K562 (cell line): ENCODE measurements around the gene RBMS1. TPM values are rescaled to one million over a fixed set of nuclear protein-coding genes. Genes with fewer than 3 reads are reported as not detected.

Experiments used
- ATAC-seq: fragments of 200-7000 bp; cut with Tn5 transposase; 3 replicates; pipeline ENCODE4 v1.9.1; 2020; ENCODE audit warnings: moderate library complexity
- BruUV-seq: library from RNA; stranded (reverse); fragments of 400-500 nt; replicated peaks from 2 replicates; lab custom pipeline; 2021; lab: Mats Ljungman, UMichigan
- CTCF ChIA-PET: fragments of 300-600 bp; formaldehyde crosslinking; extraction: SDS; loops from one replicate; lab custom pipeline; 2021; ENCODE audit warnings: low intra/inter-chr PET ratio; lab: Yijun Ruan, JAX
- POLR2A ChIA-PET: fragments of 300-600, 350-650 bp; sonication (Branson Sonifier 250); formaldehyde crosslinking; extraction: SDS; loops from one replicate; lab custom pipeline; 2021; ENCODE audit warnings: antibody characterized with exemption, inconsistent platforms; lab: Yijun Ruan, JAX
- DNase-seq, 4 experiments: peaks; one replicate each; pipeline versions ENCODE4 v3.0.0 to v3.0.0-alpha.2; 2011 to 2018; ENCODE audit warnings: low spot score in 3 of 4, mixed read lengths in 3 of 4; ENCODE audit errors: extremely low read depth in 1 of 4
- FAIRE-seq: peaks from 2 replicates; lab custom pipeline; 2011; peaks lifted over from hg19 to GRCh38; lab: Jason Lieb, UNC
- H2AFZ ChIP-seq: 2 replicates; pipeline ENCODE4 v1.6.0; 2011; ENCODE audit warnings: low read depth, low read length, control low read depth, inconsistent platforms
- H3K27ac ChIP-seq: fragments of 200-600 bp; 3 replicates; pipeline ENCODE4 v1.8.0; 2011; ENCODE audit warnings: low read depth, mild to moderate bottlenecking, control low read depth, inconsistent platforms, low read length, moderate library complexity, mixed read lengths; ENCODE audit errors: extremely low read depth
- H3K27me3 ChIP-seq, 2 experiments: fragments of 300-600 bp in 1 of 2; 2 replicates in 1 of 2; 3 replicates in 1 of 2; pipeline versions ENCODE4 v1.6.0 to v1.8.0; 2011; ENCODE audit warnings: inconsistent platforms in 2 of 2, low read length in 2 of 2, mild to moderate bottlenecking in 1 of 2, mixed read lengths in 1 of 2, moderate library complexity in 1 of 2; ENCODE audit not compliant: control insufficient read depth in 2 of 2, insufficient read depth in 2 of 2
- H3K36me3 ChIP-seq: fragments of 300-600 bp; 3 replicates; pipeline ENCODE4 v1.8.0; 2011; ENCODE audit warnings: mild to moderate bottlenecking, low read length, inconsistent platforms; ENCODE audit not compliant: control insufficient read depth, insufficient read depth
- H3K4me1 ChIP-seq, 2 experiments: fragments of 200-600 bp in 1 of 2; replicated peaks in 1 of 2; 2 replicates in 1 of 2; 3 replicates in 1 of 2; pipeline versions ENCODE4 v1.5.1 to v1.8.0; 2011; ENCODE audit warnings: inconsistent platforms in 2 of 2, low read length in 2 of 2, mild to moderate bottlenecking in 1 of 2, mixed read lengths in 1 of 2, moderate library complexity in 1 of 2; ENCODE audit not compliant: control insufficient read depth in 2 of 2, insufficient read depth in 2 of 2
- H3K4me2 ChIP-seq: 2 replicates; pipeline ENCODE4 v1.6.1; 2011; ENCODE audit warnings: low read length, control low read depth, inconsistent platforms, mixed read lengths; ENCODE audit not compliant: insufficient read depth
- H3K4me3 ChIP-seq: fragments of 200-600 bp; sonication (generic), shearing (Covaris generic); 2 replicates; pipeline ENCODE4 v1.5.1; 2016; ENCODE audit warnings: control low read depth, inconsistent platforms
- H3K79me2 ChIP-seq: fragments of 200-600 bp; 3 replicates; pipeline ENCODE4 v1.8.0; 2011; ENCODE audit warnings: low read length, inconsistent platforms; ENCODE audit not compliant: control insufficient read depth, insufficient read depth
- H3K9ac ChIP-seq, 2 experiments: 2 replicates each; pipeline versions ENCODE4 v1.6.0 to v1.6.1; 2011; ENCODE audit warnings: low read depth in 2 of 2, low read length in 2 of 2, control low read depth in 1 of 2, inconsistent platforms in 1 of 2, mild to moderate bottlenecking in 1 of 2, mixed read lengths in 1 of 2; ENCODE audit not compliant: insufficient read depth in 1 of 2
- H3K9me1 ChIP-seq: one replicate; pipeline ENCODE4 v1.6.0; 2011; ENCODE audit warnings: inconsistent platforms, mild to moderate bottlenecking, low read length, moderate library complexity; ENCODE audit not compliant: control insufficient read depth, insufficient read depth
- H3K9me3 ChIP-seq: replicated peaks from 2 replicates; pipeline ENCODE4 v1.5.1; 2011; ENCODE audit warnings: low read depth, low read length, inconsistent platforms; ENCODE audit not compliant: control insufficient read depth, insufficient read depth
- H4K20me1 ChIP-seq: replicated peaks from 2 replicates; pipeline ENCODE4 v1.6.1; 2011; ENCODE audit warnings: low read length, inconsistent platforms, mixed read lengths; ENCODE audit not compliant: control insufficient read depth, insufficient read depth
- CEBPG ChIP-seq, 3 experiments: fragments of 200-800 bp in 1 of 3; sonication (Bioruptor generic) in 1 of 3; sonication (generic) in 1 of 3; formaldehyde crosslinking in 1 of 3; IDR thresholded peaks in 2 of 3; conservative IDR thresholded peaks in 1 of 3; 2 replicates each; pipeline versions ENCODE4 v1.6.1 to v1.8.0; 2016 to 2022; ENCODE audit warnings: missing compliant biosample characterization in 2 of 3, missing genetic modification characterization in 2 of 3, mild to moderate bottlenecking in 1 of 3, missing genetic modification reagents in 1 of 3
- DLX4 ChIP-seq: fragments of 250-450 bp; sonication (Bioruptor Pico); IDR thresholded peaks from 2 replicates; pipeline ENCODE4 v1.6.1; 2021; ENCODE audit warnings: mild to moderate bottlenecking
- GTF2E2 ChIP-seq: fragments of 200-800 bp; sonication (Bioruptor generic); IDR thresholded peaks from 2 replicates; pipeline ENCODE4 v1.6.1; 2016; ENCODE audit warnings: missing genetic modification characterization, missing compliant biosample characterization
- MAX ChIP-seq: sonication (generic); formaldehyde crosslinking; IDR thresholded peaks from 2 replicates; pipeline ENCODE4 v1.9.0; 2022; ENCODE audit warnings: mild to moderate bottlenecking, missing genetic modification reagents
- NFATC3 ChIP-seq: fragments of 450-650 bp; IDR thresholded peaks from 2 replicates; pipeline ENCODE4 v1.6.1; 2017; ENCODE audit warnings: mild to moderate bottlenecking
- RBM15 ChIP-seq: fragments of 200-400 bp; formaldehyde crosslinking; IDR thresholded peaks from 2 replicates; pipeline ENCODE4 v1.6.1; 2018; ENCODE audit warnings: mild to moderate bottlenecking, low read length, moderate library complexity; ENCODE audit not compliant: insufficient read depth
- TCF3 ChIP-seq: sonication (generic); formaldehyde crosslinking; IDR thresholded peaks from 2 replicates; pipeline ENCODE4 v1.4.0; 2020; ENCODE audit warnings: mild to moderate bottlenecking, missing genetic modification reagents
- TEAD2 ChIP-seq: fragments of 450-650 bp; IDR thresholded peaks from 2 replicates; pipeline ENCODE4 v1.6.1; 2016; ENCODE audit warnings: missing genetic modification characterization, control low read depth, missing compliant biosample characterization
- ZNF347 ChIP-seq: fragments of 450-650 bp; formaldehyde crosslinking; IDR thresholded peaks from 2 replicates; pipeline ENCODE4 v1.4.0; 2020; ENCODE audit warnings: low read depth, mild to moderate bottlenecking, moderate library complexity
- ZNF407 ChIP-seq: fragments of 450-650 bp; IDR thresholded peaks from 2 replicates; pipeline ENCODE4 v1.6.1; 2016; ENCODE audit warnings: low read depth
- ZNF583 ChIP-seq: fragments of 250-450 bp; sonication (Bioruptor Pico); IDR thresholded peaks from 2 replicates; pipeline ENCODE4 v1.4.0; 2020
- WGBS: fragments of 100-300 bp; shearing (Covaris generic); methylation state at CpG from one replicate; pipeline ENCODE4 v1.1.6; 2016; ENCODE audit warnings: low coverage, mixed read lengths; ENCODE audit not compliant: insufficient coverage; ENCODE audit errors: missing lambda C conversion rate; 5-methylcytosine and 5-hydroxymethylcytosine counted together
- in situ Hi-C: fragments of 300-500 bp; cut with MboI; formaldehyde crosslinking; loops from 4 replicates; pipeline ENCODE4 v1.15.0; 2018; ENCODE audit warnings: inconsistent platforms, mixed read lengths
- intact Hi-C: fragments of 100-400 bp; cut with micrococcal nuclease; formaldehyde crosslinking; loops from 2 replicates; pipeline ENCODE4 v1.14.2; 2022
- polyA plus RNA-seq, 8 experiments: library from polyadenylated mRNA; depleted of rRNA in 4 of 8; stranded (reverse) in 5 of 8; unstranded in 3 of 8; fragments of >200 nt; fragmentation: Nextera tagmentation in 2 of 8; fragmentation: Illumina TruSeq in 1 of 8; extraction: Ambion mirVana in 2 of 8; extraction: Trizol in 1 of 8; gene quantifications; 2 replicates each; pipeline versions ENCODE4 v1.2.1 to v1.2.3, GENCODE V29; 2011 to 2014; ENCODE audit warnings: inconsistent platforms in 1 of 8, missing spikeins in 1 of 8
- total RNA-seq, 7 experiments: library from RNA; depleted of rRNA in 6 of 7; stranded (reverse); fragments of >200 nt in 6 of 7; fragmentation: Illumina TruSeq in 2 of 7; extraction: Trizol in 2 of 7; gene quantifications; 2 replicates each; pipeline versions ENCODE4 v1.2.1 to v1.2.3, GENCODE V29; 2011 to 2021; ENCODE audit warnings: low replicate concordance in 1 of 7

RBMS1 gene
- total and polyA plus RNA-seq, 9 of the 15 experiments (the other 6 are each of a cell fraction or from before 2014, with no cell fraction given) = 0.04 to 0.31 (median 0.09) TPM; not detected in 6

- TF ChIP-seq GTF2E2 (tag) (no peak), TCF3 (CRISPR knock-in tag) (no peak), TEAD2 (tag) (no peak), CEBPG (CRISPR knock-in tag; IDR thresholded peaks at IDR 0.05) (no peak), CEBPG (tag; conservative IDR thresholded peaks at IDR 0.05 in 1 of 2, IDR thresholded peaks at IDR 0.05 in 1 of 2) (no peak), RBM15 (no peak)
Measured at GRCh38 chr2:160498137-160498536, 4.5 kb upstream of the RBMS1 start (continued).

GRCh38 chr2:160494201-160494644, 616 bp upstream of the RBMS1 start:
- no peaks in the 10 kb centered on the region for H3K9me3 ChIP-seq
- intact Hi-C loops = no loop called here
- no peaks in the 10 kb centered on the region for H3K79me2 ChIP-seq
- peaks cover 6 to 12% of the 10 kb centered on the region in 2 experiments; a peak in 3 of 5 replicates for H3K27me3 ChIP-seq
- peaks cover 0 to 13% of the 10 kb centered on the region in 2 experiments; a peak in 2 of 5 replicates for H3K4me1 ChIP-seq
- H3K27ac ChIP-seq = no peak overlapping the region
- no peak overlapping the region for H3K4me2 ChIP-seq
- no peak overlapping the region for H2AFZ ChIP-seq
- FAIRE-seq = no peak
- POLR2A ChIA-PET = no interaction called here
- no TSS peak for BruUV-seq
- in situ Hi-C loops = no loop called here
- WGBS = 6% methylated on average over 8 of the region's 8 CpGs
- DNase-seq = no peak
- no peaks in the 10 kb centered on the region for H3K36me3 ChIP-seq
- ATAC-seq = no peak; the same call in 2 of the 3 replicates
- H3K9ac ChIP-seq = no peak overlapping the region
- CTCF ChIA-PET = no interaction called here
- no peak overlapping the region for H3K4me3 ChIP-seq
- H3K9me1 ChIP-seq = no peaks in the 10 kb centered on the region
- H4K20me1 ChIP-seq = no peaks in the 10 kb centered on the region
- TF ChIP-seq NFATC3 (no peak), MAX (CRISPR knock-in tag) (no peak), ZNF407 (no peak), ZNF583 (CRISPR knock-in tag) (no peak), ZNF347 (CRISPR knock-in tag) (no peak), DLX4 (CRISPR knock-in tag) (no peak)
